ENCODE data around the gene NGEF. TPM values are rescaled to one million over a fixed set of nuclear protein-coding genes. Genes with fewer than 3 reads are reported as not detected.

Gene NGEF
- total RNA-seq, 1 experiment from 2014 or later, result 3.9 TPM

DNA sequence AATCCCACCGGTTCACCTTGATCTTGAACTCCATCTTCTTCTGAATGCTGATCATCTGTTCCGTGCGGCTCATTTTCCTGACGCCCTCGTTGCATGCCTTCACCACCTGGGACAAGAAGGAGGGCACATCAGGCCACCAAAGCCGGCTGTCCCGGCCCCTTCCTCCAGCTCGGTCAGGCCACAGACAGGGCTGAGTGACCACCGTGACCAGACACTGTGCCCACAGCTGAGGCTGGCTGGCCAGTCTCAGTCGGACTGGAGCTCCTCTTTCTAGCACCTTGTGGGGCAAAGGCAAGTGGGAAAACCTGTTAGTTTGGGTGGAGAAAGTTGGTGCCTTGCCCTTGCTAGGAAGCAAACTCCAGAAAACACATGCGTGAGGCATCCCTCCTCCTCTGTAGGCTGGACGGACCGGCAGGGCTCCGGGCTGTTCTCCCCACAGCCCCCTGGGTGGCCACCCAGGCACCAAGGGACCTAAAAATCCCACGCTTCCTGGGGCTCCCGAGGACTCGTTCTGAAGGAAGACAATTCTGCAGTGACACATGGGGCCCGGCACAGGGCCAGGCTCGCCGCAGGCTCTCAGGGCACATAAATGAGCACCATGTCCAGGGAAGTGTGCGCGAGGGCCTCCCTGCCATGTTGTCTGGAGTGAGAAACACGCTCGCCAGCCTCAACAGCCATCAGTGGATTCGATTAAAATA is 127.6 kb downstream of the NGEF start:
- Histone ChIP-seq H3K4me3 (ENCODE audit: insufficient read depth, low read depth, low read length) (no peak overlapping the region), H3K27me3 (ENCODE audit: control insufficient read depth, insufficient read depth, low read length) (no peaks in the 10 kb centered on the region), H3K36me3 (replicated peaks; ENCODE audit: control insufficient read depth, insufficient read depth, low read length) (no peaks in the 10 kb centered on the region)
- DNase-seq, result peak; percentile 33

DNA sequence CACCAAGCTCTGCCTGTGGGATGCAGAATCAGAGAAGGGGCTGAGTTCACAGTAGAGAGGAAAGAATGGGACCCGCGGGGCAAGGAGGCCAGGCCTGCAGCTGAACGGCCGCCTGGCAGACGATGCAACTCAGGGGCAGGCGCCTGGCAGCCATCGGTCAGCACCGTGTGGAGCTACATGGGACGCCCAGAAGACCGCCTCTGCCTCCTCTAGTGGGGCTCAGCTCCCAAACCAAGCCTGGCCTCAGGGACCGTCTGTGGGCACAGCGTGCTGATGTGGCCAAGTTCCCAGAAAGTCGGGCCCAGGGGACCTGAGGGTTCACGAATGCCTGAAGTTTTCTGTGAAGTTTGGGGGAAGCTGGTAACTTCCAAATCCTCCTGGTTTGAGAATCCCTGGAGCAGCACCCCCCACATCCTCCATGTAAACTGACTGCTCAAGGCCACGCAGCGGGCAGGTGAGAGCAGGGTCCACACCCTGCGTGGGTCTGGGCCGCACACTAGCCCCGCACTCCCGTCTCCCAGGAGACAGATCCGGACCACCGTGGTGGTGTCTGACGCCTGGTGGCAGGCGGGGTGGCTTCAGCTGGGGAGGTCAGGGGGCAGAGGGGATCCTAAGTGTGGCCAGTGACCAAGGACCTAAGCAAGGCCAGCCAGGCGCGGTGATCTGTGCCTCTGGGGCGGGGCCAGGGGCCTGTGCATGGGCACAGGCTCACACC is 128.3 kb downstream of the NGEF start:
- DNase-seq, result peak; percentile 45
- no peaks in the 10 kb centered on the region for H3K27me3 ChIP-seq (ENCODE audit: control insufficient read depth, insufficient read depth, low read length)
- no peak overlapping the region for H3K4me3 ChIP-seq (ENCODE audit: insufficient read depth, low read depth, low read length)
- H3K36me3 ChIP-seq (replicated peaks; ENCODE audit: control insufficient read depth, insufficient read depth, low read length), result no peaks in the 10 kb centered on the region

DNA sequence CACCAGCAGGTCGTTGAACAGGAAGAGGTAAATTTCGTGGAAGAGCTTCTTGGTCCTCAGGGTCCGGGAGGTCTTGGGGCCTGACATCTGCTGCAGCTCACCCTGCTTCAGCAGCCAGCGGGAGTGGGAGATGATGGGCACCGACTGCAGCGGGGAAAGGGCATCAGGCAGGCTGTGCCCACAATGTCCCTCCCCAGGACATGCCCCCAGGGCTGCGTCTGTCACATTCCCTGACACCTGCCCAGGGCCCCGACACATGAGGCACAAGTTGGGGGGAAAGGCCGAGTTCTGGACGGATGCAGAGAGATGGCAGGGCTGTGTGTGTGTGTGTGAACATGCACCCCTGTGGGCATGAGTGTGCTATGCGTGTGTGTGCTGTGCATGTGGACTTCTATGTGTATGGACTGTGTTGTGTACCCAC is 129.0 kb downstream of the NGEF start:
- H3K27me3 ChIP-seq (ENCODE audit: control insufficient read depth, insufficient read depth, low read length), result no peaks in the 10 kb centered on the region
- H3K36me3 ChIP-seq (replicated peaks; ENCODE audit: control insufficient read depth, insufficient read depth, low read length), result no peaks in the 10 kb centered on the region
- H3K4me3 ChIP-seq (ENCODE audit: insufficient read depth, low read depth, low read length), result no peak overlapping the region
- DNase-seq, result no peak

DNA sequence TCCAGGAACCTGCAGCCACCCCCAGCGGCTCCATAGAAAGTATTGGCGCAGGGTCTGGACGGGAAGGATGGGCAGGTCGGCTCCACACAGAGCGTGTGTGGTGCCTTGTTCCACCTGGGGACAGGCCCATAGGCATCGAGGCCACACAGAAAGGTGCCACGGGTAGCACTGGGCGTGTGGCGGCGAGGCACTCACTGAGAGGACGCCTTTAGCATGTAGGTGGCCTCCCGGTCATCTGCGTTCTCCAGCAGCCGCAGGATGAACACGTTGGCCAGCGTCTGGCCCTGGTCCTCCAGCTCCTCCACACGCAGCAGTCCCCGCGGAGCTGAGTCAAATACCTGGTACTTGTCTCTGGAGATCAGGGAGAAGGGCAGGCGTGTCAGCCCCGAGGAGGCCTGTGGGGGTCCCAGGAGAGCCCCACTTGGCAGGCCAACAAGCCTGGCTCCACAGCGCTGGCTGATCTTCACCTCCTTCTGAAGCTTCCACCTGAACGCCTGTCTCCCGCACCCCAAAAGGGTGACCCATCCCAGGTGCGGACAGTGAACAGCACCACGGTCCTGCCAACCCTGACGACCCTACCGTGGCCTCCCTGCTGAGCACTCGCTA is 129.8 kb downstream of the NGEF start:
- Histone ChIP-seq H3K4me3 (ENCODE audit: insufficient read depth, low read depth, low read length) (no peak overlapping the region), H3K27me3 (ENCODE audit: control insufficient read depth, insufficient read depth, low read length) (no peaks in the 10 kb centered on the region), H3K36me3 (replicated peaks; ENCODE audit: control insufficient read depth, insufficient read depth, low read length) (no peaks in the 10 kb centered on the region)
- peak; percentile 39 for DNase-seq

DNA sequence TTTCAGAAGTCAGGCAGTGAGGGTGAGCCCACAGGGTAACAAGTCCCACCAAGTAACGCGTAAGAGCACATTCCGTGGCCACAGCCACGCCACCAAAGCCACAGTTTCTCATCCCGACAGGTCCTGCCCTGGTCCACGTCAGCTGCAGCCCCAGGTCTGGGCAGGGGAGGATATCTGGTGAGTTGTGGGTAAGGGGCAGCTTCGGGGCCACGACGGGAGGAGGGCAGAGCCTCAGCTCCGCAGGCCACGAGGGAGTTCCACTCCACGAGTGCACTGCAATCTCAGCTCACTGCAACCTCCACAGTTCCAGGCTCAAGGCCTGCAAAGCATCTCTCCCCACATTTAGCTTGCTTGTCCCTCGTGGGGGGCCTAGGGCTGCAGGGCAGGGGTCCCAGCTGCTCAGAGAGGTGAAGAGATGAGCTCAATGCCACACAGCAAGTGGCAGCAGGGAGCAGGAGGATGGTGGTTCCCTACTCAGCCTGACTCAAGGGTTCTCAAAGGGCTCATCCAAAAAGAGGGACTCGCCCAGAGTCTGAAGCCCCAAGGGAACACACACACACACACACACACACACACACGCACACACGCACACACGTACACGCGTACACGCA is 130.4 kb downstream of the NGEF start:
- Histone ChIP-seq H3K4me3 (ENCODE audit: insufficient read depth, low read depth, low read length) (no peak overlapping the region), H3K36me3 (replicated peaks; ENCODE audit: control insufficient read depth, insufficient read depth, low read length) (no peaks in the 10 kb centered on the region), H3K27me3 (ENCODE audit: control insufficient read depth, insufficient read depth, low read length) (peaks cover 3% of the 10 kb centered on the region)
- no peak for DNase-seq

DNA sequence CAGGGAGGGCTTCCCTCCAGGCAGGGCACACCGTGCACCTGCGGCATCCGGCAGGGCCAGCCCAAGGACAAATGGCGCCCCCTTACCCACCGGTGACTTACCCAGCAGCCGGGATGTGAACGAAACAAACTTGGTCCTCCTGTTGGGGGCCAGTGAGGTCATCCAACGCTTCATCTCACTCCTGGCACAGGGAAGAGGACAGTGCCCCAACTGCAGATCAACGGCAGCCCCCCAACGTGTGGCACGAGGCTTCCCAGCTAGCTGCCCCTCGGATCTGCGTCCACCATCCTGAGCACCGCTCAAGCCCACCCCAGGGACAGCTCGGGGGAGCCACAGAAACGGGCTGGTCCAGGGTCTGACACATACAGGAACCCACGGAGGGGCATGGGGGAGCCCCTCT is 131.0 kb downstream of the NGEF start:
- peak; percentile 40 for DNase-seq
- Histone ChIP-seq H3K36me3 (replicated peaks; ENCODE audit: control insufficient read depth, insufficient read depth, low read length) (no peaks in the 10 kb centered on the region), H3K4me3 (ENCODE audit: insufficient read depth, low read depth, low read length) (no peak overlapping the region), H3K27me3 (ENCODE audit: control insufficient read depth, insufficient read depth, low read length) (peaks cover 9% of the 10 kb centered on the region)

DNA sequence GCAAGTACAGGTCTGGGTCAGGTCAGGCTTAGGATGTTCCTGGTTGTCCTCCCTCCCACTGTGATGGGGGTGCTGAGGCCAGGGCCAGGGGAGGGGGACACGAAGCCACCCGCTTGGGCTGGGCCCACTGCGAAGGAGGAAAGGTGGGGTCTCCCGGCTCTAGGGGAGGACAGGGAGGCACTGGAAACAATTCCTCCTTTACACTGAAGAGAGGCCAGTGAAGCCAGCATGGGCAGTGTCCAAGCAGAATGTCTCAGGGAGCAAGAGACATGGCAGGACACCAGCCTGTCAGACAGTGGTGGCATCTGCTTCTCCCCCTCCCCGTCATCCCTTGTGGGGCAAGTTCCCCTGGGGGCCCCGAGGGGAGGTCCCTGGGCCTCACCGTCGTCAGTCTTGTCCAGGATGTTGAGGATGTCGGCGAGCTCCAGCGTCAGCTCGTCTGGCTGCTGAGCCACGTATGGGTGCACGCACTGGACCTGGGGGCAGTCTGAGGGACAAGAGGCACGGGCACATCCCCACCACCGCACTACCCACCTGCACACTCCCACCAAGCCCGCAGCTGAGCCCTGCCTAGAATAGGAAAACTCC is 132.2 kb downstream of the NGEF start:
- Histone ChIP-seq H3K36me3 (replicated peaks; ENCODE audit: control insufficient read depth, insufficient read depth, low read length) (no peaks in the 10 kb centered on the region), H3K27me3 (ENCODE audit: control insufficient read depth, insufficient read depth, low read length) (peaks cover 20% of the 10 kb centered on the region), H3K4me3 (ENCODE audit: insufficient read depth, low read depth, low read length) (no peak overlapping the region)
- DNase-seq, result peak; percentile 42

DNA sequence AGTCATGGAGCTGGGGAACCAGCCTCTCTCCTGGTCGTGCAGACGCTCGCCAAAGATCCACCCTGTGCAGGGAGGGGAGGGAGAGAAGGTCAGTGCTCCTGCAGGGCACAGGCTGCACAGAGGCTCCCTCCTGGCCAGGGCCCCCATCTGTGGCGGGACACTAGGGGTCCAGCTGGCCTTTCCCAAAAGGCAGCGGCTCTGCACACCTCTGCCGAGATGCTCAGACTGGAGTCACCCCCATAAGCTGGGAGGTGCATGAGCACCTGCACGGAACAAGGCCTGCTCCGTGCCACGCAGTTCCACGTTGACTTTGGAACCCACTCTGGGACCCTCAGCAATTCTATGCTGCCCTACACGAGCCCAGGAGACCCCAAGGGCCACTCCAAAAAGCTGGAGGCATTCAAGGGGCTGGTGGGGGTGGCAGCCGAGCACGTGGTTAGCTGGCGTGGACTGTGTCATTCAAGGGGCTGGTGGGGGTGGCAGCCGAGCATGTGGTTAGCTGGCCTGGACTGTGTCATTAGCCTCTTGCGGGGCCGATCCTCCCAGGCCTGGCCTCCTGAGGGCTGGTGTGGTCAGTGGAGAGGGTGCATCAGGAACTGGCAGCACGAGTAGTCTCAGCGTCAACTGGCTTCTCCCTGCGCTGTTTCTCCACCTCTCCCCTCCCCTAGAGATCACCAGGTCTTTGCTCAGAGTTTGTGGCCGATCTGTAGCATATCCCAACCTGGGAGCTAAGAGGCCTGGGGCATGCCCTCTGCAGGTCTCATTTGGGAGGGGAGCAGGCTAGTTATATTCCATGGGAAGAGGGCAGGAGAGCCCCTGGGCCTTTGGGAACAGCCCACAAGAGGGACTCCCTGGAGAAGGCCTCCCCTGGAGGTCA is 133.2 kb downstream of the NGEF start:
- peak; percentile 50 for DNase-seq
- Histone ChIP-seq H3K36me3 (replicated peaks; ENCODE audit: control insufficient read depth, insufficient read depth, low read length) (no peaks in the 10 kb centered on the region), H3K27me3 (ENCODE audit: control insufficient read depth, insufficient read depth, low read length) (peaks cover 25% of the 10 kb centered on the region), H3K4me3 (ENCODE audit: insufficient read depth, low read depth, low read length) (no peak overlapping the region)

DNA sequence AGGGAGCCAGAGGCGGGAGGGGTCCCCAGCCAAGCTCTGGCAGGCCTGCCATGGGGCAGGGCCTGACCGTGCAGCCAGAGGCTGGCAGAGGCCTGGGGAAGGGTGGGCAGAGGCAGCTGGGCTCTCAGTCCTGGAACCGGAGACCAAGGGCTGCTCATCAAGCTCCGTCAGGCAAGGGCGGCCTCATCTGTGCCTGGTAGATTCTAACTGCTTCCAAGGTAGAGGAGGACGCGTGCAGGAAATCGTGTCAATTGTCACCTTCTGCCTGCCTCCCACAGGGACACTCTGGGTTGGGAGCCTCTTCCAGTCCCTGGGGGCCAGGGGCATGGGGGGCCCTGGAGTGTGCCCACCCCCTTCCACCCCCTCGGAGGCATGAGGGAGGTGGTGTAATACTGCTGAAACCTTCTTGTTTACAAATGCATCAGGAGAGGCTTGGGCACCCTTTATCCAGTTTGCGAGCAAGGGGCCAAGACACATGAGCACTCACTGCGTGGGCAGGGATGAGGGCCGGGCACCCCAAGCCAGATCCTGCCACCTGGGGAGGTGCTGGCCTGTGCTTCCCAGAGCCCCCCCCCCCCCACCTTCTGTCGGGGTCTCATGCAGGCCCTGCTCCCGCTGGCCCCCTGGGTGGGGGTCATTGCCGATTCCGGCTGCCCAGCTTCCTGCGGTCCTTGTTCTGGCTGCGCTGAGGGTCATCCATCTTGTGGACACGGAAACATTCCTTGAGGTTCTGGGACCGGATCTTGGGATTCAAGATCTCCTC is 134.0 kb downstream of the NGEF start:
- DNase-seq, result peak; percentile 39
- H3K4me3 ChIP-seq (ENCODE audit: insufficient read depth, low read depth, low read length), result no peak overlapping the region
- H3K36me3 ChIP-seq (replicated peaks; ENCODE audit: control insufficient read depth, insufficient read depth, low read length), result no peaks in the 10 kb centered on the region
- peaks cover 25% of the 10 kb centered on the region for H3K27me3 ChIP-seq (ENCODE audit: control insufficient read depth, insufficient read depth, low read length)

DNA sequence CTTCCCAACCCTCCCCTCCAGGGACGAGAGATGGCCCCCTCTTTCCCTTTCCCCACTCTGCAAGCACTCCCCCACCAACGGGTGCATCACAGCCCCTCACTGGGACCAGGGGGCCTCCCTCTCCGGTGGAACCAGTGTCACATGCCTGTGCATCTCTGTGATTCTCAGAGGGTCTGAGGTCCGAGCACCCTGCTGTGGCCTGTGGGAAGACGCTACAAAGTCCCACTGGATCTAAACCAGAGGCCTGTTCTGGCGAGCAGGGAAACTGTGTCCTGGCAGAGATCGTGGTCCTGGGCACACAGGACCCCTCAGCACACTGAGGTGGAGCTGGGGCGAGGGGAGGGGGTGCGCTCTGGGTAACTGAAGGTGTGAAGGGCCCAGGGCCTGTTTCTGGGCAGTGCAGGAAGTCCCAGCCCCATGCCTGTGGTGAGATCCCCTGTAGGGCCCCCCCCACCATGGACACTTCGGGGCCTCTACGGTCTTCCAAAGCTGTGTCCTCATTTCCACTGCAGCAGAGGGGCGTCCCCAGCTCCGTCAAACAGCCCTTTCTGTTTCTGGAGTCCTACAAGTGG is 135.0 kb downstream of the NGEF start:
- DNase-seq, result peak; percentile 41
- no peak overlapping the region for H3K4me3 ChIP-seq (ENCODE audit: insufficient read depth, low read depth, low read length)
- H3K36me3 ChIP-seq (replicated peaks; ENCODE audit: control insufficient read depth, insufficient read depth, low read length), result no peaks in the 10 kb centered on the region
- H3K27me3 ChIP-seq (ENCODE audit: control insufficient read depth, insufficient read depth, low read length), result peaks cover 25% of the 10 kb centered on the region

DNA sequence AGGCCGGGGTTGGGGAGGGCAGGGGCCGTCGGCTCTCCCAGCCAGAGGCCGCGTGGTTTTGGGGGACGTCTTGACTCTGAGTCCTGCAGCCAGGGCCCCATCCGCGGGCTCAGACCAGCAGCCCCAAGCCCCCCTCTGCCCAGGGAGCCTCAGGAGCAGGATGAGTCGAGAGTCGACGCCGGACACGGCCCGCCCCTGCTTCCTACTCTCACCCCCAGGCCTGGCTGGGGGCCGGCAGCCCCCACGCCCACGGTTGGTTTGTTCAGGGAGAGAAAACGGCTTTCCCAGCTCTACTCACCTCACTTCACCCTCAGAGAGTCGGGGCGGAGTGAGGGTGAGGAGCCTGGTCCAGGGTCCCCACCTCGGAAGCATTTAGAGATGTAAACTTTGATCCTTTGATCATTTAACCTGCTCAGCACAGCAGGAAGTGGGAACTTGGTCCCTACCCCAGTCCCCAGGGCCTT is 136.0 kb downstream of the NGEF start:
- DNase-seq, result no peak
- H3K27me3 ChIP-seq (ENCODE audit: control insufficient read depth, insufficient read depth, low read length), result peaks cover 25% of the 10 kb centered on the region
- H3K4me3 ChIP-seq (ENCODE audit: insufficient read depth, low read depth, low read length), result peak overlapping the region; percentile 62
- no peaks in the 10 kb centered on the region for H3K36me3 ChIP-seq (replicated peaks; ENCODE audit: control insufficient read depth, insufficient read depth, low read length)

DNA sequence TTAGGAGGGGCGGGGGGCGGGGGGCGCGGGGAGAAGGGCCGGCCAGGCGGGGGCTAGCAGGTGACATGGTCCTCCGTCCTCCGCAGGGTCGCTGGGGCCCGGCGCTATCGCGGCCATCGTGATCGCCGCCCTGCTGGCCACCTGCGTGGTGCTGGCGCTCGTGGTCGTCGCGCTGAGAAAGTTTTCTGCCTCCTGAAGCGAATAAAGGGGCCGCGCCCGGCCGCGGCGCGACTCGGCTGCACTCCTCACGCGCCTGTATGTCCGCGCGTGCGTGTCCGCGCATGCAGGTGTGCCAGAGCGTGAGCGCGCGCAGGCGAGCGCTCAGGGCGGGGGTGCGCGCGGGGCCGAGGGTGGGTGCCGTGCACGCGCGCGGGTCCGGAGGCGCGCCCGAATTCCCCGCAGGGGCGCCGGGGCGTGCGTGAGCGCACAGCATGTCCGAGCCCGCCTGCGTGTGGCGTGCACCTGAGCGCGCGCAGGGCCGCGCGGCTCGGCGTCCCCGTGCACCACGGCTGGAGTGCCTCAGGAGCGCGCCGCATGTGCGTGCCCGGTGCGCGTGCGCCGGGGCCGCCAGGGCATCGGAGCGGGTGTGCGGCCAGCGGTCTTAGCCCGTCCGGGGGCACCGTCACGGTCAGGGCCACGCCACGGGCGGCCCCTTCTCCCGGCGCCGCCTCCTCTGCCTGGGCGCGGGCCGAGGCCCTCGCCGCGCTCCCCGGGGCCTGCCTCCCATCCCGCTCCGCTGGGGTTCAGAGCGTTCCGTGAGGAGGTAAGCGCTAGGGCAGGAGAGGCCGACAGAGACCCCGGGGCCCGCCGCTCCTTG is 136.7 kb downstream of the NGEF start:
- Histone ChIP-seq H3K36me3 (replicated peaks; ENCODE audit: control insufficient read depth, insufficient read depth, low read length) (no peaks in the 10 kb centered on the region), H3K4me3 (ENCODE audit: insufficient read depth, low read depth, low read length) (peak overlapping the region; percentile 62), H3K27me3 (ENCODE audit: control insufficient read depth, insufficient read depth, low read length) (peaks cover 25% of the 10 kb centered on the region)
- peak; percentile 91 for DNase-seq
